ENCODE measurements around the gene KCNT1. TPM values are rescaled to one million over a fixed set of nuclear protein-coding genes. Genes with fewer than 3 reads are reported as not detected.

KCNT1 gene
- total RNA-seq, 1 experiment from 2014 or later, result 0.09 TPM

GRCh38 chr9:135724186-135724787, 22.3 kb downstream of the KCNT1 start:
- intact Hi-C loops (cut with micrococcal nuclease; ENCODE audit: unreplicated experiment), result no loop called here
- H3K9me3 Mint-ChIP-seq (ENCODE audit: unreplicated experiment), result no peaks in the 10 kb centered on the region

DNA sequence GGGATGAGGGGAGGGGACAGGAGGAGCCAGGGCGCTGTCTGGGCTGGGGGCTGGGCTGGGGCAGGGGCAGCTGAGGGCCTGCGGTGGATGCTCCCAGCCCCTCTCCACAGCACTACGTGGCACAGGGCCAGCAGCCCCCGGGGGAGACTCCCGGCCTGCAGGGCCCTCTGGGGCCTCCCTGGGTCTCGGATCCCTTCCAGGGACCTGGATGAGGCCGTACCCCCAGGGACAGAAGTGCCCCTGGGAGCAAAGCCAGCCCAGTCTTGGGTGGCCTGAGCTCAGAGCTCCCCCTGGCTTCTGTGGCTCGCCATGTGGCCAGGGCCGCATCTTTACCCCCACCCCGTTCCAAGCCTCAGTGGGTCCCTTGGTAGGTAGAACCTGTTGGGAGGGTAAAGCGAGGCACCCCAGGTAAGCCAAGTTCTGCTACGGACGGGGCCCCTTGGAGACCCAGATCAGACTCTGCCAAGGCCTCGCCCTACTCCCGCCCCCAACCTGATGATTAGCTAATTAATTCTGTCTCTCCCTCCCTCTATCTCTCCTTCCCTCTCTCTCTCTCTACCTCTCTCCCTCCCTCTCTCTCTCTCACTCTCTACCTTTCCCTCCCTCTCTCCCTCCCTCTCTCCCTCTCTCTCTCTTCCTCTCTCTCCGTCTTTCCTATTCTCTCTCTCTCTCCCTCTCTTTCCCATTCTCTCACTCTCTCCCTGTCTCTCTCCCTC, 24.3 kb downstream of the KCNT1 start:
- Histone ChIP-seq H3K36me3 (ENCODE audit: control insufficient read depth, insufficient read depth, low read length) (no peaks in the 10 kb centered on the region), H3K4me3 (ENCODE audit: low read depth, low read length) (no peak overlapping the region), H3K4me1 (no peaks in the 10 kb centered on the region), H3K27me3 (replicated peaks; ENCODE audit: control insufficient read depth, insufficient read depth, low read length) (no peaks in the 10 kb centered on the region), H3K9me3 (peaks cover under 1% of the 10 kb centered on the region; the same call in 1 of the 2 replicates)
- ChIA-PET POLR2A (no interaction called here), CTCF (interaction anchor here (1.0 kb wide), 1 partner anchor 12 kb away, joined by 3 read pairs; no protein-coding TSS in a partner anchor)
- BruUV-seq (replicated peaks), result no TSS peak
- H3K4me3 Mint-ChIP-seq (ENCODE audit: unreplicated experiment), result no peak overlapping the region
- H3K4me1 Mint-ChIP-seq (ENCODE audit: low read depth, unreplicated experiment), result no peaks in the 10 kb centered on the region
- H3K27ac Mint-ChIP-seq (ENCODE audit: unreplicated experiment), result no peak overlapping the region
- intact Hi-C loops (cut with micrococcal nuclease; ENCODE audit: unreplicated experiment), result no loop called here
- no peak for DNase-seq
- H3K27me3 Mint-ChIP-seq (ENCODE audit: insufficient read depth, unreplicated experiment), result peaks cover 18% of the 10 kb centered on the region
- H3K9me3 Mint-ChIP-seq (ENCODE audit: unreplicated experiment), result no peaks in the 10 kb centered on the region
- peaks cover 4% of the 10 kb centered on the region for H3K36me3 Mint-ChIP-seq (ENCODE audit: insufficient read depth, unreplicated experiment)
- peak in 1 of 2 experiments; percentile 25 for TF ChIP-seq CTCF (IDR thresholded peaks at IDR 0.05; ENCODE audit: insufficient read depth in 1 of 2, low read depth in 1 of 2, low read length in 1 of 2, severe bottlenecking in 1 of 2, unreplicated experiment in 1 of 2)

More at GRCh38 chr9:135724186-135724787, 22.3 kb downstream of the KCNT1 start:
- ChIA-PET CTCF (no interaction called here), POLR2A (no interaction called here)
- no peak overlapping the region for H3K4me3 Mint-ChIP-seq (ENCODE audit: unreplicated experiment)
- Histone ChIP-seq H3K4me3 (ENCODE audit: low read depth, low read length) (no peak overlapping the region), H3K27me3 (replicated peaks; ENCODE audit: control insufficient read depth, insufficient read depth, low read length) (no peaks in the 10 kb centered on the region; the same call in 1 of the 2 replicates), H3K9me3 (no peaks in the 10 kb centered on the region), H3K36me3 (ENCODE audit: control insufficient read depth, insufficient read depth, low read length) (no peaks in the 10 kb centered on the region), H3K4me1 (no peaks in the 10 kb centered on the region)
- no peak overlapping the region for H3K27ac Mint-ChIP-seq (ENCODE audit: unreplicated experiment)
- DNase-seq, result no peak
- no TSS peak for BruUV-seq (replicated peaks)
- H3K4me1 Mint-ChIP-seq (ENCODE audit: low read depth, unreplicated experiment), result no peaks in the 10 kb centered on the region
- TF ChIP-seq CTCF (IDR thresholded peaks at IDR 0.05; ENCODE audit: insufficient read depth in 1 of 2, low read depth in 1 of 2, low read length in 1 of 2, severe bottlenecking in 1 of 2, unreplicated experiment in 1 of 2), result no peak
- peaks cover 18% of the 10 kb centered on the region for H3K27me3 Mint-ChIP-seq (ENCODE audit: insufficient read depth, unreplicated experiment)
- no peaks in the 10 kb centered on the region for H3K36me3 Mint-ChIP-seq (ENCODE audit: insufficient read depth, unreplicated experiment)

DNA sequence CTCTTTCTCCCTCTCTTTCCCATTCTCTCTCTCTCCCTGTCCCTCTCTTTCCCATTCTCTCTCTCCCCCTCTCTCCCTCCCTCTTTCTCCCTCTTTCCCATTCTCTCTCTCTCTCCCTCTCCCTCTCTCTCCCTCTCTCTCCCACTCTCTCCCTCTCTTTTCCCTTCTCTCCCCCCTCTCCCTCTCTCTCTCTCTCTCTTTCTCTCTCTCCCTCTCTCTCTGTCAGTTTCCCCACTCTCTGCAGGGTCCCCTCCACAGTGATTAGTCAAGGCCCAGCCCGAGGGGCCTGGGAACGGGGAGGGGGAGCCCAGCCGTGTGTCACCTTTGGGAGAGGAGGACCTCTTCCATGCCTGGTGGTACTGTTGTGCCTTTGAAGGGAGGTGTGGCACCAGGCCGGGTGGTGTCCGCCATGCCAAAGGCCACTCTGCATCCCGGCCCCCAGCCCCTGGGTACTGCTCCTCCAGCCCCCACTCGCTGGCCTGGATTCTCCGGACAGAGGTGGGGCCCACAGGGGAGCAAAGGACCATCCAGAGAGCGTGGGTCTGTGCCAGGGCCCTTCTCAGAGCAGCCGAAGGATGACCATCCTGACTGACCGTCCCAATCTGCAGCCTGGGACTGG, 25.4 kb downstream of the KCNT1 start:
- no peak for DNase-seq
- no TSS peak for BruUV-seq (replicated peaks)

More for the DNA sequence above, 25.4 kb downstream of the KCNT1 start:
- Histone ChIP-seq H3K4me3 (ENCODE audit: low read depth, low read length) (no peak overlapping the region), H3K4me1 (no peaks in the 10 kb centered on the region), H3K27me3 (replicated peaks; ENCODE audit: control insufficient read depth, insufficient read depth, low read length) (no peaks in the 10 kb centered on the region), H3K36me3 (ENCODE audit: control insufficient read depth, insufficient read depth, low read length) (no peaks in the 10 kb centered on the region), H3K9me3 (peaks cover 4% of the 10 kb centered on the region; the same call in 1 of the 2 replicates)
- intact Hi-C loops (cut with micrococcal nuclease; ENCODE audit: unreplicated experiment), result no loop called here
- H3K27me3 Mint-ChIP-seq (ENCODE audit: insufficient read depth, unreplicated experiment), result peaks cover 18% of the 10 kb centered on the region
- peaks cover 4% of the 10 kb centered on the region for H3K36me3 Mint-ChIP-seq (ENCODE audit: insufficient read depth, unreplicated experiment)
- CTCF ChIA-PET, result no interaction called here
- H3K4me1 Mint-ChIP-seq (ENCODE audit: low read depth, unreplicated experiment), result no peaks in the 10 kb centered on the region
- POLR2A ChIA-PET, result no interaction called here
- no peak for TF ChIP-seq CTCF (IDR thresholded peaks at IDR 0.05; ENCODE audit: insufficient read depth in 1 of 2, low read depth in 1 of 2, low read length in 1 of 2, severe bottlenecking in 1 of 2, unreplicated experiment in 1 of 2)
- H3K4me3 Mint-ChIP-seq (ENCODE audit: unreplicated experiment), result no peak overlapping the region
- no peak overlapping the region for H3K27ac Mint-ChIP-seq (ENCODE audit: unreplicated experiment)
- peaks cover 3% of the 10 kb centered on the region for H3K9me3 Mint-ChIP-seq (ENCODE audit: unreplicated experiment)
